OCI-LY7 (cell line): Measurements from ENCODE around the gene PCDHGA5.

Source experiments
- CTCF ChIP-seq: fragments of 200-600 bp; sonication (generic); conservative IDR thresholded peaks from 2 replicates; pipeline ENCODE4 v1.5.1; 2014; ENCODE audit warnings: mild to moderate bottlenecking, antibody characterized with exemption, low read length, moderate library complexity, mixed read lengths
- EZH2phosphoT487 ChIP-seq: fragments of 200-600 bp; sonication (generic); IDR thresholded peaks from 2 replicates; pipeline ENCODE4 v1.6.1; 2018; ENCODE audit warnings: low read depth, borderline replicate concordance, mild to moderate bottlenecking, mixed run types, antibody characterized with exemption, low read length, moderate library complexity, mixed read lengths

- no peak for TF ChIP-seq CTCF
- TF ChIP-seq EZH2phosphoT487: no peak
Observed at GRCh38 chr5:141342773-141343172, 21.2 kb upstream of the PCDHGA5 start.
